Right lobe of liver (tissue), 6 donors: ENCODE results near the gene SPIB. TPM values are rescaled to one million over a fixed set of nuclear protein-coding genes. Genes with fewer than 3 reads are reported as not detected.
"Not testable (repeated sequence)": the region's sequence is repeated elsewhere in the genome, so short reads cannot be mapped to it uniquely, and the experiment has no call there.

Experiments
- ATAC-seq, 4 donors: fragments of 200-7000 bp; cut with Tn5 transposase; one replicate each; pipeline ENCODE4 v1.9.1; 2020; ENCODE audit warnings: mild to moderate bottlenecking in 4 of 4, moderate library complexity in 4 of 4
- DNase-seq, 3 donors: peaks; one replicate each; pipeline ENCODE4 v3.0.0-alpha.2; 2020
- H3K27ac ChIP-seq, 3 donors: fragments of 200-600 bp; one replicate each; pipeline ENCODE4 v1.8.0; 2022
- H3K27me3 ChIP-seq, 2 donors: fragments of 200-600 bp; one replicate each; pipeline ENCODE4 v1.8.0; 2022
- H3K36me3 ChIP-seq, 4 donors: fragments of 200-600 bp; sonication (generic) in 1 of 4; one replicate each; pipeline versions ENCODE4 v1.5.1 to v1.8.0; 2017 to 2022; ENCODE audit warnings: control low read depth in 1 of 4
- H3K4me1 ChIP-seq, 4 donors: fragments of 200-600 bp; sonication (generic) in 1 of 4; one replicate each; pipeline versions ENCODE4 v1.5.1 to v1.8.0; 2017 to 2022; ENCODE audit warnings: control low read depth in 1 of 4
- H3K4me3 ChIP-seq, 3 donors: fragments of 200-600 bp; one replicate each; pipeline ENCODE4 v1.8.0; 2022
- H3K9me3 ChIP-seq, 4 donors: fragments of 200-600 bp; sonication (generic) in 1 of 4; one replicate each; pipeline versions ENCODE4 v1.5.1 to v1.8.0; 2017 to 2022; ENCODE audit warnings: control low read depth in 1 of 4
- POLR2A ChIP-seq: fragments of 450-650 bp; IDR thresholded peaks from one replicate; pipeline ENCODE4 v1.6.1; 2017; ENCODE audit warnings: antibody characterized with exemption, mild to moderate bottlenecking
- WGBS: methylation state at CpG from one replicate; pipeline ENCODE4 v1.1.6; 2018; ENCODE audit warnings: low coverage, low lambda C conversion rate; ENCODE audit not compliant: insufficient coverage; ENCODE audit errors: missing lambda C conversion rate; 5-methylcytosine and 5-hydroxymethylcytosine counted together
- intact Hi-C, 2 donors: fragments of 100-400 bp; cut with DNase I; formaldehyde crosslinking; loops; one replicate each; pipeline versions ENCODE4 v1.11.2 to v1.14.1; 2022
- total RNA-seq, 6 experiments: library from RNA; depleted of rRNA in 2 of 6; stranded (reverse); fragments of >200 nt in 2 of 6; fragmentation: NEBNext Ultra II Directional in 3 of 6; extraction: Animal tissue kit (Norgen Biotek cat#: 25700) in 3 of 6; gene quantifications; one replicate each; pipeline versions ENCODE4 v1.1.0 to v1.2.4, GENCODE V29; 2016 to 2023
- TF ChIP-seq, protein P1 (sequence below), 4 donors: fragments of 200-600 bp in 3 of 4; fragments of 450-650 bp in 1 of 4; IDR thresholded peaks; one replicate each; pipeline versions ENCODE4 v1.5.1 to v1.8.0; 2016 to 2022; ENCODE audit warnings: antibody characterized with exemption in 4 of 4, mild to moderate bottlenecking in 2 of 4
- donor health status: DM: no; HTN: yes; CAD: no.
- donor health status: DM: no; HTN: no; CAD: no.
- donor health status: DM: no; HTN: no; CAD: no.
- donor health status: DM: no; HTN: yes; CAD: no.
- donor health status: DM: no; HTN: yes; CAD: no.

Gene SPIB
- total RNA-seq, 6 experiments from 2014 or later: 0.51 TPM; not detected in 5

DNA sequence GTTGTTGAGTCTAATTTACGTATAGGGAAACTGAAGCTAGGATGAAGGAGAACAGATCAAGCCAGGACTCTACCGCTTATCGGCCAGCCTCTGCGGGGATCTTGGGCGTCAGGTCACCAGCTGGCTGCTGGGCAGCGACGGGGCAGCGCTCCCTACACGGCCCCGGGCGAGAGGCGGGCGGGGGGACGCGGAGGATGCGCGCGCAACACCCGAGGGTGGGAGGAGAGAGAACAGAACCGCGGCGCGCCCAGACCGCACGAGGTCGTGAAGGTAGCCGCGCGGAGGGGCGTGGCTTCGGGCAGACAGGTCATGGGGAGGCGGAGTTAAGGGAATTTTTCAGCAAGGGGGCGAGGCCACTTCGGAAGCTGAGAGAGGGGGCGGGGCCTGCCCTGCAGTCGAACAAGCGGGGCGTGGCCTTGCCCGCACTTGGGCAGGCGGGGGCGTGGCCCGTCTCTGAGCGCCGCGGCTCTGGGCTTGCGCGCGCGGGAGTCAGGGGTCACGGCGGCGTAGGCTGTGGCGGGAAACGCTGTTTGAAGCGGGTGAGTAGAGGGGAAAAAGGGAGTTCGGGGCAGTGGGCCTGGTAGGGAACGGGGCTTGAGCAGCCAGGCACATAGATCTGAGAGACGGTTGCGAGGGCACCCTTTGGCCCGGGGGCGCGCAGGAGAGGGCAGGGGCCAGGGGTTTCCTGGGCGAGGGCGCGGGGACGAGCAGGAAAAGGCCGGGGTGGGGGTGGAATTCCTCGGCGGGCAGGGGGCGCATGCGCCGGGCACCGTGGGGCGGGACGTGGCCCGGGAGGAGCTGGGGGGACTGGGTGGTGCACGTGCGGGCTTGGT lies 34.7 kb upstream of the SPIB start, which contains the start of gene POLD1:
POLD1 (plus strand) TSS at position 496 of the 833 bp plus-strand sequence. CDS start 14,505 bp downstream, outside the sequence.
- TF ChIP-seq POLR2A: peak; percentile 16
- TF ChIP-seq, protein P1, sequence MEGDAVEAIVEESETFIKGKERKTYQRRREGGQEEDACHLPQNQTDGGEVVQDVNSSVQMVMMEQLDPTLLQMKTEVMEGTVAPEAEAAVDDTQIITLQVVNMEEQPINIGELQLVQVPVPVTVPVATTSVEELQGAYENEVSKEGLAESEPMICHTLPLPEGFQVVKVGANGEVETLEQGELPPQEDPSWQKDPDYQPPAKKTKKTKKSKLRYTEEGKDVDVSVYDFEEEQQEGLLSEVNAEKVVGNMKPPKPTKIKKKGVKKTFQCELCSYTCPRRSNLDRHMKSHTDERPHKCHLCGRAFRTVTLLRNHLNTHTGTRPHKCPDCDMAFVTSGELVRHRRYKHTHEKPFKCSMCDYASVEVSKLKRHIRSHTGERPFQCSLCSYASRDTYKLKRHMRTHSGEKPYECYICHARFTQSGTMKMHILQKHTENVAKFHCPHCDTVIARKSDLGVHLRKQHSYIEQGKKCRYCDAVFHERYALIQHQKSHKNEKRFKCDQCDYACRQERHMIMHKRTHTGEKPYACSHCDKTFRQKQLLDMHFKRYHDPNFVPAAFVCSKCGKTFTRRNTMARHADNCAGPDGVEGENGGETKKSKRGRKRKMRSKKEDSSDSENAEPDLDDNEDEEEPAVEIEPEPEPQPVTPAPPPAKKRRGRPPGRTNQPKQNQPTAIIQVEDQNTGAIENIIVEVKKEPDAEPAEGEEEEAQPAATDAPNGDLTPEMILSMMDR (IDR thresholded peaks at IDR 0.05): no peak
- Histone ChIP-seq H3K36me3 (peaks cover 0 to 28% (median 6%) of the 10 kb centered on the region in 4 donors), H3K27ac (peak within 1 kb of the TSS in 2 of 3 donors; percentile 60 to 70), H3K27me3 (no peaks in the 10 kb centered on the region), H3K4me1 (peaks cover 0 to 8% (median 0%) of the 10 kb centered on the region in 4 donors), H3K9me3 (no peaks in the 10 kb centered on the region), H3K4me3 (peak within 1 kb of the TSS; percentile 47 to 69 (median 56))
- peak; percentile 94 to 97 (median 96) for ATAC-seq
- peak; percentile 98 to 99 (median 99) for DNase-seq
- WGBS: 0% methylated on average over 43 of the region's 78 CpGs
- intact Hi-C loops: no loop called here

GRCh38 chr19:50384685-50385535 lies 33.8 kb upstream of the SPIB start:
- Histone ChIP-seq H3K4me1 (peaks cover 0 to 8% (median 0%) of the 10 kb centered on the region in 4 donors), H3K27ac (peak overlapping the region in 1 of 3 donors; percentile 44), H3K4me3 (peak overlapping the region; percentile 47 to 69 (median 56)), H3K27me3 (no peaks in the 10 kb centered on the region), H3K9me3 (no peaks in the 10 kb centered on the region), H3K36me3 (peaks cover 0 to 20% (median 5%) of the 10 kb centered on the region in 4 donors)
- TF ChIP-seq POLR2A: no peak
- DNase-seq: no peak
- WGBS: 20% methylated on average over 25 of the region's 26 CpGs
- intact Hi-C loops: no loop called here
- ATAC-seq: no peak

GRCh38 chr19:50387176-50387867 lies 31.4 kb upstream of the SPIB start:
- DNase-seq (no peak), ATAC-seq (no peak)
- Histone ChIP-seq H3K27me3 (no peaks in the 10 kb centered on the region), H3K9me3 (no peaks in the 10 kb centered on the region), H3K36me3 (peaks cover 0 to under 1% (median 0%) of the 10 kb centered on the region in 4 donors), H3K4me1 (peaks cover 0 to 8% (median 0%) of the 10 kb centered on the region in 4 donors), H3K4me3 (no peak overlapping the region), H3K27ac (no peak overlapping the region)
- intact Hi-C loops: no loop called here
- WGBS: 85% methylated on average over 14 of the region's 21 CpGs
- TF ChIP-seq, protein P1 (IDR thresholded peaks at IDR 0.05): no peak
- no peak for TF ChIP-seq POLR2A

- Histone ChIP-seq H3K4me3 (no peak overlapping the region), H3K4me1 (peaks cover 0 to 8% (median 0%) of the 10 kb centered on the region in 4 donors), H3K36me3 (no peaks in the 10 kb centered on the region), H3K9me3 (no peaks in the 10 kb centered on the region), H3K27me3 (no peaks in the 10 kb centered on the region), H3K27ac (no peak overlapping the region)
- 87% methylated on average over 5 of the region's 8 CpGs for WGBS
- intact Hi-C loops: no loop called here
- DNase-seq (no peak), ATAC-seq (no peak)
- TF ChIP-seq, protein P1 (IDR thresholded peaks at IDR 0.05): no peak
- no peak for TF ChIP-seq POLR2A
Observed at GRCh38 chr19:50387868-50388245, 30.9 kb upstream of the SPIB start.

DNA sequence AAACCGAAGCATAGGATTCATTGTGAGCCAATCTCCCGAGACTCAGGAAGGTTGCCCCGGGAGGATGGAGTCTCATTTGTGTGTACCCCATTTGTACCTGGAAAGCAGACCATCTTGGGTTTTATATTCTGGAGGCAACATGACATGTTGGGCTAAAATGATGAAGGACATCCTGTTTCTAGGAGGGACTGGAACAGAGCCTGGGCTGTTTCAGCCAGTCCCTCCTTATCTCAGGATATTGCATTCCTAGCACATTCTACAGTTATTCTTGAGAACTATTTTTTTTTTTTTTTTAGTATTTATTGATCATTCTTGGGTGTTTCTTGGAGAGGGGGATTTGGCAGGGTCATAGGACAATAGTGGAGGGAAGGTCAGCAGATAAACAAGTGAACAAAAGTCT lies 28.4 kb upstream of the SPIB start:
- ATAC-seq: peak in 2 of 4 donors; percentile 26 to 46

GRCh38 chr19:50390952-50391351 lies 27.8 kb upstream of the SPIB start:
- H3K4me1 ChIP-seq, DNase-seq, H3K36me3 ChIP-seq, H3K9me3 ChIP-seq, ATAC-seq, H3K4me3 ChIP-seq, H3K27me3 ChIP-seq, intact Hi-C loops, H3K27ac ChIP-seq: not testable (repeated sequence)
- 100% methylated on average over 2 of the region's 23 CpGs for WGBS

More for the DNA sequence above, 28.4 kb upstream of the SPIB start:
- H3K27ac ChIP-seq, H3K9me3 ChIP-seq, H3K27me3 ChIP-seq, H3K4me1 ChIP-seq, DNase-seq, H3K36me3 ChIP-seq, H3K4me3 ChIP-seq, intact Hi-C loops: not testable (repeated sequence)
- no CpG with 5 or more reads among the region's 3 CpGs for WGBS
